Endothelial cell (in vitro differentiated cells): ENCODE results near the gene DDX24. TPM values are rescaled to one million over a fixed set of nuclear protein-coding genes. Genes with fewer than 3 reads are reported as not detected.

Source experiments
- DNase-seq: peaks from one replicate; pipeline ENCODE4 v3.0.0; 2021; ENCODE audit warnings: low spot score
- H3K27ac Mint-ChIP-seq: one replicate; pipeline ENCODE4 v1.8.0; 2021; ENCODE audit warnings: mixed read lengths, inconsistent platforms; ENCODE audit not compliant: unreplicated experiment
- H3K27me3 Mint-ChIP-seq: one replicate; pipeline ENCODE4 v1.8.0; 2021; ENCODE audit warnings: mild to moderate bottlenecking, moderate library complexity, mixed read lengths, inconsistent platforms; ENCODE audit not compliant: unreplicated experiment
- H3K36me3 Mint-ChIP-seq: one replicate; pipeline ENCODE4 v1.8.0; 2021; ENCODE audit warnings: mild to moderate bottlenecking, low read depth, mixed read lengths, inconsistent platforms; ENCODE audit not compliant: unreplicated experiment
- H3K4me1 Mint-ChIP-seq: one replicate; pipeline ENCODE4 v1.8.0; 2021; ENCODE audit warnings: mild to moderate bottlenecking, mixed read lengths, inconsistent platforms; ENCODE audit not compliant: unreplicated experiment
- H3K4me3 Mint-ChIP-seq: one replicate; pipeline ENCODE4 v1.8.0; 2021; ENCODE audit warnings: mild to moderate bottlenecking, mixed read lengths, inconsistent platforms; ENCODE audit not compliant: unreplicated experiment
- H3K9me3 Mint-ChIP-seq: one replicate; pipeline ENCODE4 v1.8.0; 2021; ENCODE audit warnings: mixed read lengths, inconsistent platforms; ENCODE audit not compliant: unreplicated experiment
- total RNA-seq: library from RNA; stranded (reverse); fragmentation: NEBNext Ultra II Directional; extraction: Animal tissue kit (Norgen Biotek cat#: 25700); gene quantifications from one replicate; pipeline ENCODE4 v1.2.1, GENCODE V29; 2021; ENCODE audit not compliant: unreplicated experiment
- TF ChIP-seq, protein P1 (sequence below): fragments of 200-600 bp; sonication (generic); IDR thresholded peaks from one replicate; pipeline ENCODE4 v1.5.0; 2021; ENCODE audit warnings: antibody characterized with exemption; ENCODE audit not compliant: unreplicated experiment

The DDX24 gene
- total RNA-seq, 1 donor from 2014 or later: 89.6 TPM

DNA sequence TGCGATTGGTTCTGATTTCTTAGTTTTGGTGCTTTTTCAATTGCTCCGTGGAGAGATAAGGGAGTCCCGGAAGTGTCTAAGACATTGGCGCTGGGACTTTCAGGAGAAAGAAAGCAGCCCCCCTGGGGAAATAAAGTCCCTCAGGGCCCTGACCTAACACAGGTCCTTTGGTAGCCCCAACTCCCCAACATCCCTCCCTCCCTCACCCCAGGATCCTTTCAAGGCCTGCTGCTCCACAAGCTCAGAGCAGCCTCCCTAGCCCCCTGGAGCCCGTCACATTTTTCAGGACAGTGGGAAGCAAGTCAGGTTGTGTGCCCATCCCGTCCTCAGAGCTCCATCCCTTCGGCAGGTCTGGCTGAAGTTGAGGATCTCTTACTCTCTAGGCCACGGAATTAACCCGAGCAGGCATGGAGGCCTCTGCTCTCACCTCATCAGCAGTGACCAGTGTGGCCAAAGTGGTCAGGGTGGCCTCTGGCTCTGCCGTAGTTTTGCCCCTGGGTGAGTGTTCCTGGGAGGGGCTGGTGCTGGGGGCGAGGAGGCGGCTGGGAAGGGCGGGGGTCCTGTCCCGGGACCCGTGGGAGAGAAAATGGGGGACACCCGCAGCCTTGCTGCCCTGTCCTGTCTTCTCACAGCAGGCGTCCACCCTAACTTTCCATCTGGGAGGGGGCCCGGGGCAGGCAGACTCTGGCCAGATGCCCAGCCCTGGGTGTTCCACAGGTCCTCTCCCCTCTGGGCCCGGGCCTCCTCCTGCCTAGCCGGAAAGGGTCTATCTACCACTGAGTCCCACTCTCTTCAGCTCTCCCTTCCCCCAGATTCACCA is 30.5 kb upstream of the DDX24 start:
- no peaks in the 10 kb centered on the region for H3K36me3 Mint-ChIP-seq
- no peak for DNase-seq
- H3K27me3 Mint-ChIP-seq: peaks cover 1% of the 10 kb centered on the region
- H3K27ac Mint-ChIP-seq: no peak overlapping the region
- no peaks in the 10 kb centered on the region for H3K9me3 Mint-ChIP-seq
- TF ChIP-seq, protein P1, sequence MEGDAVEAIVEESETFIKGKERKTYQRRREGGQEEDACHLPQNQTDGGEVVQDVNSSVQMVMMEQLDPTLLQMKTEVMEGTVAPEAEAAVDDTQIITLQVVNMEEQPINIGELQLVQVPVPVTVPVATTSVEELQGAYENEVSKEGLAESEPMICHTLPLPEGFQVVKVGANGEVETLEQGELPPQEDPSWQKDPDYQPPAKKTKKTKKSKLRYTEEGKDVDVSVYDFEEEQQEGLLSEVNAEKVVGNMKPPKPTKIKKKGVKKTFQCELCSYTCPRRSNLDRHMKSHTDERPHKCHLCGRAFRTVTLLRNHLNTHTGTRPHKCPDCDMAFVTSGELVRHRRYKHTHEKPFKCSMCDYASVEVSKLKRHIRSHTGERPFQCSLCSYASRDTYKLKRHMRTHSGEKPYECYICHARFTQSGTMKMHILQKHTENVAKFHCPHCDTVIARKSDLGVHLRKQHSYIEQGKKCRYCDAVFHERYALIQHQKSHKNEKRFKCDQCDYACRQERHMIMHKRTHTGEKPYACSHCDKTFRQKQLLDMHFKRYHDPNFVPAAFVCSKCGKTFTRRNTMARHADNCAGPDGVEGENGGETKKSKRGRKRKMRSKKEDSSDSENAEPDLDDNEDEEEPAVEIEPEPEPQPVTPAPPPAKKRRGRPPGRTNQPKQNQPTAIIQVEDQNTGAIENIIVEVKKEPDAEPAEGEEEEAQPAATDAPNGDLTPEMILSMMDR: no peak
- no peaks in the 10 kb centered on the region for H3K4me1 Mint-ChIP-seq
- H3K4me3 Mint-ChIP-seq: no peak overlapping the region

- Mint-ChIP-seq H3K36me3 (no peaks in the 10 kb centered on the region), H3K27ac (no peak within 1 kb of the TSS), H3K4me1 (no peaks in the 10 kb centered on the region), H3K9me3 (no peaks in the 10 kb centered on the region), H3K27me3 (peaks cover 1% of the 10 kb centered on the region), H3K4me3 (no peak within 1 kb of the TSS)
- DNase-seq: no peak
- TF ChIP-seq, protein P1: no peak
Observed at GRCh38 chr14:94110552-94111181, 29.7 kb upstream of the DDX24 start, which contains the start of gene IFI27. IFI27 (plus strand) TSS chr14:94110736.

DNA sequence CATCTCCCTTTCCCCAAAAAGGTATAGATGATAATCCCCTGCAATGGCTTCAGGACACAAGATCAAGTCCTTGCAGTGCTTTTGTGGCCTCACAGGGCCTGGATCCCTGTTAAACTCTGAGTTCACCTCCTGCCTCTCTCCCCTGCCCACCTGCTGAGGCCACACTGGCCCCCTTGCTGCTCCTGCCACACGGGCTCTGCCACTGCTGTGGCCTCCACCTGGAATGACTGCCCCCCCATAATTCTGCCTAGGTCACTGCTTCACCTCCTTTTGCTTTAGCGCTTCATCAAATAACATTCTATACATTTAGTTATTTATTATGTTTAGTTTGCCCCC is 28.9 kb upstream of the DDX24 start:
- no peak overlapping the region for H3K27ac Mint-ChIP-seq
- TF ChIP-seq, protein P1: no peak
- no peak overlapping the region for H3K4me3 Mint-ChIP-seq
- no peaks in the 10 kb centered on the region for H3K4me1 Mint-ChIP-seq
- no peaks in the 10 kb centered on the region for H3K9me3 Mint-ChIP-seq
- no peaks in the 10 kb centered on the region for H3K36me3 Mint-ChIP-seq
- no peak for DNase-seq
- peaks cover 1% of the 10 kb centered on the region for H3K27me3 Mint-ChIP-seq

- DNase-seq: no peak
- H3K27ac Mint-ChIP-seq: no peak overlapping the region
- TF ChIP-seq, protein P1: no peak
Observed at GRCh38 chr14:94104731-94105130, 23.7 kb upstream of the DDX24 start.

GRCh38 chr14:94103554-94104150 is 22.6 kb upstream of the DDX24 start:
- Mint-ChIP-seq H3K27ac (no peak overlapping the region), H3K4me3 (no peak overlapping the region), H3K27me3 (peaks cover 4% of the 10 kb centered on the region), H3K9me3 (no peaks in the 10 kb centered on the region), H3K36me3 (peaks cover 4% of the 10 kb centered on the region), H3K4me1 (no peaks in the 10 kb centered on the region)
- TF ChIP-seq, protein P1: no peak
- no peak for DNase-seq

More at GRCh38 chr14:94104731-94105130, 23.7 kb upstream of the DDX24 start:
- H3K36me3 Mint-ChIP-seq: peaks cover 4% of the 10 kb centered on the region
- no peaks in the 10 kb centered on the region for H3K9me3 Mint-ChIP-seq
- no peak overlapping the region for H3K4me3 Mint-ChIP-seq
- peaks cover 2% of the 10 kb centered on the region for H3K27me3 Mint-ChIP-seq
- no peaks in the 10 kb centered on the region for H3K4me1 Mint-ChIP-seq
